Sciatic nerve (tissue), 2 donors: ENCODE data around the gene UBE2F. TPM values are rescaled to one million over a fixed set of nuclear protein-coding genes. Genes with fewer than 3 reads are reported as not detected.

Experiments
- ATAC-seq: fragments of 200-7000 bp; cut with Tn5 transposase; one replicate; pipeline ENCODE4 v1.9.1; 2020; ENCODE audit warnings: mild to moderate bottlenecking, moderate library complexity
- DNase-seq: peaks from one replicate; pipeline ENCODE4 v3.0.0-alpha.2; 2020; ENCODE audit warnings: low spot score
- intact Hi-C: fragments of 100-400 bp; cut with DNase I; formaldehyde crosslinking; loops from one replicate; pipeline ENCODE4 v1.14.2; 2022
- total RNA-seq: library from RNA; stranded (reverse); fragmentation: NEBNext Ultra II Directional; extraction: Animal tissue kit (Norgen Biotek cat#: 25700); gene quantifications from one replicate; pipeline ENCODE4 v1.2.1, GENCODE V29; 2021
- donor health status: DM: no; HTN: no; CAD: no.
- donor health status: DM: no; HTN: no; CAD: no.

Gene UBE2F
- total RNA-seq, 1 donor from 2014 or later = 32.6 TPM

DNA sequence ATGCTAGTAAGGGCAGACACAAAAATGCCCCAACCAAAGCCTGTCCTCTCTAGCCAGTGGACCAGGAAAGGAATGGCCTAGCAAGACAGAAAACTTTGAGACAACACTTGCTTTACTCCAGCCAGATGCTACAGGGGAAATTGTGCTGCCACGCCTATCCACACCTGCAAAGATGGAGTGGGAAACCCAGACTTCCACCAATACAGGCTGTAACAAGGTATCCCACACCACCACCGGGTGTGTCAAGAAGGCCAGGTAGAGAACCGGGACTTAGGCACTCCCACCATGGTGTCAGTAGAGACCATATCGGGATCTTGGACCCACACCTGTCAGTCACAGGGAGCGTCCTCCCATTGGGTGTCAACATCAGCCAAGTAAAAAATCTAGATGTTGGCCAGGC lies 117.1 kb downstream of the UBE2F start:
- intact Hi-C loops = no loop called here
- peak; percentile 9 for DNase-seq
- no peak for ATAC-seq

DNA sequence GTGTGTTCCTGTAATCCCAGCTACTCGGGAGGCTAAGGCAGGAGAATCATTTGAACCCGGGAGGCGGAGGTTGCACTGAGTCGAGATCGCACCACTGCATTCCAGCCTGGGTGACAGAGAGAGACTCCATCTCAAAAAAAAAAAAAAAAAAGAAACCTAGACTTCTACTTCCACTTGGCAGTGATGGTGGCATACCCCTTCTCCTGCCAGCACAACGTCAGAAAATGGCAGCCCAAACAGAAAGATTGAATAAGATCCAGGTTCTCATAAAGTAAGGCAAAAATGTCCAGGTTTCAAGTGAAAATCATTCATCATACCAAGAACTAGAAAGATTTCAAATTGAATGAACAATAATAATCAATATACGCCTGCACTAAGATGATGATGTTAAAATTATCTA lies 117.9 kb downstream of the UBE2F start:
- DNase-seq (no peak), ATAC-seq (no peak)
- intact Hi-C loops = no loop called here

DNA sequence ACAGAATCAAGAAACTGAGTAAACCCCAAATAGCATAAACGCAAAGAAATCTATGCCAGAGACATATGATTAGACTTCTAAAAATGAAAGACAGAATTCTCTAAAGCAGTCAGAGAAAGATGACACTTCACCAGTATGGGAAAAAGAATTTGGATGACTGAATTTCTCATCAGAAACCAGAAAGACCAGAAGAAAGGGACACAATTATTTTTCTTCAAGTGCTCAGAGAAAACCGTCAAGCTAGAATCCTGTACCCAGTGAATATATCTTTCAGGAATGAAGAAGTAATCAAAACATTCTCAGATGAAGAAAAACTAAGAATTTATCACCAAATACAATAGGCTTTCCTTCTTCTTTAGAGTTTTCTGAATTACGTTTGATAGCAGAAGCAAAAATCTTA lies 119.1 kb downstream of the UBE2F start:
- DNase-seq (no peak), ATAC-seq (no peak)
- intact Hi-C loops = no loop called here

DNA sequence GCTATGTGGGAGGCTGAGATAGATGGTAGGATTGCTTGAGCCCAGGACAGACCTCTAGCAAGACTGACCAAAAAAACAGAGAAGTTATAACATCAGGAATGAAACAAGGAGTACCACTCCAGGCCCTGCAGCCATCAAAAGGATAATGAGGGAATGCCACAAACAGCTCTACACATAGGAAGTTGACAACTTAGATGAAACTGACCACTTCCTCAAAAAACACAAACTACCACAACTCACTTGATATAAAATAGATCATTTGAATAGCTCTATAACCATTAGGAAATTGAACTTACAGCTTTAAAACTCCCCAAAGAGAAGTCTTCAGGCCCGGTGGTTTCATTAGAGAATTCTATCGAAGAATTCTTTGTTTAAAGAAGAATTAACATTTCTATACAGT lies 120.4 kb downstream of the UBE2F start:
- intact Hi-C loops = no loop called here
- ATAC-seq (no peak), DNase-seq (peak; percentile 10)

DNA sequence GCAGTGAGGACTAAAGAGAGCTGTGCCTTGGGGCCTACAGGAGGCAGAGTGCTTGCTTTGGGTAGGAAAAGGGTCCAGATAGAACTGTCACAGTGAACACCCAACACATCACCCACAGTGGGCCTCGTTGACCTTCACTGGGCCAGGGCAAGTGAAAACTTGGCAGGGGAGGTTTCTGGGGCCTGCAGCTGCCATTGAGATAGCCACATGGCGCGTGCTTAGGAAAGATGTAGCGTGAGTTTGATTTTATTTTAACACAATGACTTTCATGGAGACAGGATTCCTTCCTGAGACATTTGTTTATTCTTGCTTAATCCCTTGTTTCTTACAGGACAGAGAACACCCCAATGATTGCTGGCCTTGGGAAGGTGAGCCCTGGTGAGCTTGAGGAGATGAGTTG lies 124.1 kb downstream of the UBE2F start:
- DNase-seq (no peak), ATAC-seq (no peak)
- intact Hi-C loops = no loop called here

DNA sequence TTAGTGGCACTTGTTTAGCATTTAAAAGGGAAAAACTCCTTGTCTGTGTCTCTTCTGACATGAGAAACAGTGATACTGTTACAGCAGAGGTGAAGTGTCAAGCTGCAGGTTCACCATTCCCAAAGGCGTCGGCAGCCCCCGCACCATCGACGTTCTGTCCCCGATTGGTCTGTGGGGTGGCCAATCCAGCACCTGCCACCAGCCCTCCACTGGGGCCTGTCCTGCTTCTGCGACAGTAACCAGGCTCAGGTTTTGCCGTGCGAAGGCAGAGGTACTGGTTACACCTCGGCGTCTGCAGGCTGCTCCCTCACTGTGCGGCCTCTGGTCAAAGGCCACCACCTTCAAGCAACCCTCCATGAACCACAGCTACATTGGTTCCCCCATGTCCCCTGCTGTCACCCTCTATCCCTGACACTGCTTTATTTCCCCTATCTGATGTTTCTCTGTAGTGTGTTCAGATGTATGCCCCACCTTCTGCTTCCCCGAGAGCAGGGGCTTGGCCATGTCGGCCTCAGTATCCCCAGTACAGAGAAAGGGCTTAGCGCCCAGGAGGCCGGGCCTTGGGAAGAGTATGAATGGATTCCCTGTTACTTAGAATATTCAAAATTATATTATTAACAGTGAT lies 124.7 kb downstream of the UBE2F start:
- intact Hi-C loops = no loop called here
- ATAC-seq = no peak
- DNase-seq = no peak

Other genes with a start within 250 kb of the UBE2F start
- gene RBM44, start 168.2 kb upstream of the UBE2F start, total RNA-seq = 1.2 TPM
- 26.3 TPM for gene RAMP1, start 107.4 kb upstream of the UBE2F start, total RNA-seq
- gene SCLY, start 94.0 kb downstream of the UBE2F start, total RNA-seq = 15.1 TPM
- gene ESPNL, start 133.3 kb downstream of the UBE2F start, total RNA-seq = not detected
- gene KLHL30, start 171.7 kb downstream of the UBE2F start, total RNA-seq = 1.1 TPM
- gene ERFE, start 192.0 kb downstream of the UBE2F start, total RNA-seq = 0.58 TPM
- 61.7 TPM for gene ILKAP, start 236.7 kb downstream of the UBE2F start, total RNA-seq